GF-D8 (cell line): Measurements from ENCODE around the gene MRPS33.
"Not testable (repeated sequence)": the region's sequence is repeated elsewhere in the genome, so short reads cannot be mapped to it uniquely, and the experiment has no call there.

Experiments used
- DNase-seq: peaks from one replicate; lab custom pipeline; 2025; lab: John Stamatoyannopoulos, UW

MRPS33 gene

GRCh38 chr7:141012044-141012685 is 2.6 kb downstream of the MRPS33 start:
- DNase-seq: peak; percentile 43

- no peak for DNase-seq
Observed at GRCh38 chr7:141011443-141011842, 3.3 kb downstream of the MRPS33 start.

GRCh38 chr7:141003172-141004065 is 11.3 kb downstream of the MRPS33 start:
- no peak for DNase-seq

GRCh38 chr7:141001546-141001945 is 13.2 kb downstream of the MRPS33 start:
- no peak for DNase-seq

- no peak for DNase-seq
Observed at GRCh38 chr7:141001122-141001521, 13.6 kb downstream of the MRPS33 start.

GRCh38 chr7:140998715-140999114 is 16.0 kb downstream of the MRPS33 start:
- DNase-seq: no peak

GRCh38 chr7:140992422-140992821 is 22.3 kb downstream of the MRPS33 start:
- no peak for DNase-seq

GRCh38 chr7:140990193-140990962 is 24.4 kb downstream of the MRPS33 start:
- DNase-seq: no peak

GRCh38 chr7:140989068-140989467 is 25.7 kb downstream of the MRPS33 start:
- no peak for DNase-seq

GRCh38 chr7:140983802-140984201 is 30.9 kb downstream of the MRPS33 start:
- no peak for DNase-seq

- DNase-seq: peak; percentile 99
Observed at GRCh38 chr7:140982508-140982907, 32.2 kb downstream of the MRPS33 start.

GRCh38 chr7:140981951-140982350 is 32.8 kb downstream of the MRPS33 start:
- DNase-seq: peak; percentile 64

- peak; percentile 64 for DNase-seq
Observed at GRCh38 chr7:140977741-140978140, 37.0 kb downstream of the MRPS33 start.

GRCh38 chr7:140972876-140973829 is 41.6 kb downstream of the MRPS33 start:
- DNase-seq: peak; percentile 19

GRCh38 chr7:140972344-140972743 is 42.4 kb downstream of the MRPS33 start:
- no peak for DNase-seq

- DNase-seq: no peak
Observed at GRCh38 chr7:140967438-140967837, 47.3 kb downstream of the MRPS33 start.

- no peak for DNase-seq
Observed at GRCh38 chr7:140966561-140967233, 48.1 kb downstream of the MRPS33 start.

GRCh38 chr7:140961117-140961516 is 53.6 kb downstream of the MRPS33 start:
- no peak for DNase-seq

- not testable (repeated sequence) for DNase-seq
Observed at GRCh38 chr7:140956997-140957396, 57.8 kb downstream of the MRPS33 start.
